Activated T-helper 1 cell treated with Interleukin-2 at 50 U/mL for 16 hours (primary cell): ENCODE measurements around the gene ANO7.

Experiments
- DNase-seq: peaks from one replicate; pipeline ENCODE4 v3.0.0-alpha.2; 2020; ENCODE audit warnings: low read depth

ANO7 gene, protein sequence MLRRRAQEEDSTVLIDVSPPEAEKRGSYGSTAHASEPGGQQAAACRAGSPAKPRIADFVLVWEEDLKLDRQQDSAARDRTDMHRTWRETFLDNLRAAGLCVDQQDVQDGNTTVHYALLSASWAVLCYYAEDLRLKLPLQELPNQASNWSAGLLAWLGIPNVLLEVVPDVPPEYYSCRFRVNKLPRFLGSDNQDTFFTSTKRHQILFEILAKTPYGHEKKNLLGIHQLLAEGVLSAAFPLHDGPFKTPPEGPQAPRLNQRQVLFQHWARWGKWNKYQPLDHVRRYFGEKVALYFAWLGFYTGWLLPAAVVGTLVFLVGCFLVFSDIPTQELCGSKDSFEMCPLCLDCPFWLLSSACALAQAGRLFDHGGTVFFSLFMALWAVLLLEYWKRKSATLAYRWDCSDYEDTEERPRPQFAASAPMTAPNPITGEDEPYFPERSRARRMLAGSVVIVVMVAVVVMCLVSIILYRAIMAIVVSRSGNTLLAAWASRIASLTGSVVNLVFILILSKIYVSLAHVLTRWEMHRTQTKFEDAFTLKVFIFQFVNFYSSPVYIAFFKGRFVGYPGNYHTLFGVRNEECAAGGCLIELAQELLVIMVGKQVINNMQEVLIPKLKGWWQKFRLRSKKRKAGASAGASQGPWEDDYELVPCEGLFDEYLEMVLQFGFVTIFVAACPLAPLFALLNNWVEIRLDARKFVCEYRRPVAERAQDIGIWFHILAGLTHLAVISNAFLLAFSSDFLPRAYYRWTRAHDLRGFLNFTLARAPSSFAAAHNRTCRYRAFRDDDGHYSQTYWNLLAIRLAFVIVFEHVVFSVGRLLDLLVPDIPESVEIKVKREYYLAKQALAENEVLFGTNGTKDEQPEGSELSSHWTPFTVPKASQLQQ

DNA sequence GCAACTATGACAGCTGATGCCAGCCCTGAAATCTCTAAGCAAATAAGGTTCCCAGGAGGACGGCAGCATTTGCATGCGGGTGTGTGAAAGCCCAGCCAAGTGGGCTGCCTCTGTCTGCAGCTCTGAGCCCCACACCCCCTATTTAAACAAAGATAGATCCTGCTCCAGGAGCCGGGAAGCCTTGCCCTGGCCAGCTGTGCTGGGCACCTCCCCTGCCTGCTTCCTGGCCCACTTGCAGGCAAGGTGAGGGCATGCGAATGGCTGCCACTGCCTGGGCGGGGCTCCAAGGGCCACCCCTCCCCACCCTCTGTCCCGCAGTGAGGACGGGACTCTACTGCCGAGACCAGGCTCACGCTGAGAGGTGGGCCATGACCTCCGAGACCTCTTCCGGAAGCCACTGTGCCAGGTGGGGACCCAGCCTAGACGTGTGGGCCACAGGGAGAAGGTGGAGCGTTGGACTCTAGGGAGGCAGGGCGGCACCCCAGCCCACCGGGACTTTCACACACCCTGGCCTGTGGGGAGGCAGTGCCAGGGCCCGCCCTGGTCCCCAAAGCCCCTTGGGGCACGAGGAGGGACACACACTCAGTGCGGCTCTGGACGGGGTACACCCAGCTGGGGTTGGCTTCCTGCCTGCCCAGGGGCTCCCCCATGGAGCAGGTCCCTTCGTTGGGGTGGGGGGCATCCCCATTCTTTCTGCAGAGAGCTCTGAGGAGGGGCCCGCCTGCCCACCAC lies at the start of gene ANO7:
Gene ANO7, plus strand, starts transcription at position 317 of the 732 bp plus-strand sequence. CDS start 1,387 bp downstream, outside the sequence.
- DNase-seq = no peak

DNA sequence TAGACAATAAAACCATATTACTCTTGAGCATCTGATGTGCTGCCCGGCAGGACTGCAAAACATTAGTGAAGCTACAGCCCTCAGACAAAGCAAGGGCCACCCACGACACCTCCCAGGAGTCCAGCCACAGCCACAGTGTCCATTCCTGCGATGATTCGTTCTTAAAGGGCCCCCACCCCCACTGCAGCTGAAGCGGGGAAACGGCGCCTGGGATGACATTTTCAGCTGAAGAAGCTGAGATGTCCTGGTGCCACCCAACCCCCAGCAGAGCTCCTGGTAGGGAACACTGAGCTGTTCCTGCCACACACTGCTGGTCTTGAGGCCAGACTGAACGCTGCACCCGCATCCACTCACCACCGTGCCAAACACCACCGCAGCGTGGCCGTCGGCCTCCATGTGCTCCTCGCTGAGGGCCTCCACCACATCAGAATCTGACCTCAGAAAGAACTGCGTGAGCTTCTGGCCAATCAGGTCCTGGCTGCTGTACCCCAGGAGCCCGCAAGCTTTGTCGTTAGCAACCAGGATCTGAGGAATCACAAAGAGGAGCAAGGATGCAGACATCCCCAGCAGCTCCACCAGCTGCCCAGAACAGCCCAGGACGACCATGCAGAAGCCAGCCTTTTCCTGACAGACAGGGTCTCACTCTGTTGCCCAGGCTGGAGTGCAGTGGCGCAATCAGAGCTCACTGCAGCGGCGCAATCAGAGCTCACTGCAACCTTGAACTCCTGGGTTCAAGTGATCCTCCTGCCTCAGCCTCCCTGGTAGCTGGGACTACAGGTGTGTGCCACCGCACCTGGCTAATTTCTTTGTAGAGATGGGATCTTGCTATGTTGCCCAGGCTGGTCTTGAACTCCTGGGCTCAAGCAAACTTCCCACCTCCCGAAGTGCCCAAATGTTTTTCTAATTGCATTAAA lies 48.7 kb upstream of the ANO7 start:
- no peak for DNase-seq

DNA sequence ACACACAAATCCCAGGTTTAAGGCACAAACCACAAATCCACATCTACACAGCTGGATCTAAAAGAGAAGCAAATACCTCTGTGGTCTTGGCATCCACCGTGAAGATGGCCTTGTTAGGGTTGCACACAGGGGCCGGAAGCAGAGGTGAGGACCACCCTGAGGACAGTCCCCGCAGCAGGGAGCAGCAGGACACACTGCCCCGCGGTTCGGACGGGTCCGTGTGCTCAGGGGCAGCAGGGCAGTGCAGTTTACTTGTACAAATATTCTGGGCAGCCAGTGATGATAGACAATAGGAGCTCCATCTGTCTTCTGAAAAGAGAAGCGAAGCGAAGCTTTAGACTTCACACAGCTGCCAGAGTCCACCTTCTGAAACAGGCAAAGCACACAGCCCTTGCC lies 48.0 kb upstream of the ANO7 start:
- no peak for DNase-seq

DNA sequence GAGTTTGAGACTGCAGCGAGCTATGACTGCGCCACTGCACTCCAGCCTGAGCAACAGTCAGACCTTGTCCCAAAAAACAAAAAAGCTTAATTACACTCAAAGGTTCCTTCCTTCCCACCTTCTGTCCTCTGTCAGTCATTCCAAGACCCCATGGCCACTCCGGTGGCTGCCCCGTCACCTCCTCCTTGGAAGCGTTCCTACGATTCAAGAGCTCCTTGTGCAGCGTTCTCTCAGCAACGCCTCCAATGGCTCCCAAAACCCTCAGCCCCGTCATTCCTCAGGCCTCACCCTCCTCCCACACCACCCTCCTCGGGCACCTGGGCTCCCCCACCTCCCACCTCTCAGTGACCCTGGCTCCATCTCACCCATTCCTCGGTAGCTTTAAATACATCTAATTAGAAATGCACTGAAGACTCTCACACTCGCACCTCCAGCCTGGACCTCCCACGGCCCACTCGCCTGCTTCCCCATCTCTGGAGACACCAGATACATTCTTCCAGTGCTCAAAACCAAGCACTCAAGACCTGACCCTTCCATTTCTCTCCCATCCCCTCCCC lies 47.2 kb upstream of the ANO7 start:
- no peak for DNase-seq

DNA sequence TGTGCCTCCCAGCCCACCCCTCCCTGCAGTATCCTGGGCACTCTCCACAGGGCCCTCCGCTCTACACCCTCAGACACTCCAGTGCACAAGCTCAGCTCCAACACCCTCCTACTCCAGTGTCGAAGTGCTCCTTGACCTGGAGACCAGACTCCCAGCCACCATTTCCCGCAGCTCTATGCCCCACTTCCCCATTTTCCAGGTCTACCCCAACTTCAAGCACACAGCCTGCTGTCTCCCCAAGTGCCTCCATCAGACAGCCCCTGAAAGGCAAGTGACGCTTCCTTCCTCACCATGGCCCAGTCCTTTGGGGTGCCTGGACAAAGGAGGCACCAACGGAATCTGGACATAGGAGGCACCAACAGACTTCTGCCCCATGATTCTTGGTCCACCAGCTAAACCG lies 46.4 kb upstream of the ANO7 start:
- no peak for DNase-seq

DNA sequence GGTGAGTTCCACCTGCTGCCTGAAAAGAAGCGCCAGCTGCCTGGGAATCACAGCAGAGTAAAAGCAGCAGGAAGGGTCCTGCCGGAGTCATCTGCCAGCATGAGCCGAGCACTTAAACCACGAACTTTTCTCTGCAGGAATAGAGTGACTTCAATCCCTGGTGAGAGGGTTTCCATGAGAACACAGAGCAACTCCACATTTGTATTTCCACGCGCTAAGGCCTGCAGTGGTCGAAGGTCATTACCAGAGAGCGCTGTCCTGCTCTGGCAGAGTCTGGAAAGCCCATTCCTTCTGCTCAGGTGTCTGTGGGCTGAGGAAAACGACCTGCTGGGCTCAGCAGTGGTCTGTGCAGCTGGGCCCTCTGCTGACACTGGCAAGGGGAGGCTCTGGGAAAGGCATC lies 45.9 kb upstream of the ANO7 start:
- no peak for DNase-seq

DNA sequence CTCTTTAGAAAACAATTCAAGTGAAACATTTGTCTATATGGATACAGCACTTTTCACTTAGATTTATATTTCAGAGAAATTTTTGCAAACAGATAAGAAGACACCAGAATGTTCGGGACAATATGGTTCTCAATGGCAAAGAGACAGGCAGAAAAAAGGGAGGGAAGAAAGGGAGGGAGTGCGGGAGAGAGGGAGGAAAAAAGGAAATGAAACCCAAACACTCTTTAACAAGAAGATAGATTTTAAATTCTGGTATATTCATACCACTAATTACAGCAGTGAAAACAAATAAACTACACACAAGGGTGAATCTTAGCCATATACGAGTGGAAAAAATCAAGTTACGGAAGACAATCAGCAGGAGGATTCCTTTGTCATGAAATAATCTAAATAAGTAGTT lies 42.2 kb upstream of the ANO7 start:
- no peak for DNase-seq

DNA sequence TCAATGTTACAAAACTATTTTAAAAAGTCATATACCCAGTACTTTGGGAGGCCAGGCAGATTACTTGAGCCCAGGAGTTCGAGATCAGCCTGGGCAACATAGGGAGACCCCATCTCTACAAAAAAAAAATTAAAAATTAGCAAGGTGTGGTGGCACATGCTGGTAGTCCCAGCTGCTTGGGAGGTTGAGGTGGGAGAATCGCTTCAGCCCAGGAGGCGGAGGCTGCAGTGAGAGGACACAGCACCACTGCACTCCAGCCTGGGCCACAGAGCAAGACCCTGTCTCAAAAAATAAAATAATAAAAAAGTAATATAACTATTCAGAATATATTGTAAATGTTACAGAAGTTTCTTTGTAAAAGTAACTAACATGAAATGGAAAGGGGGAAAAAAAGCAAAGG lies 41.1 kb upstream of the ANO7 start:
- DNase-seq = no peak

DNA sequence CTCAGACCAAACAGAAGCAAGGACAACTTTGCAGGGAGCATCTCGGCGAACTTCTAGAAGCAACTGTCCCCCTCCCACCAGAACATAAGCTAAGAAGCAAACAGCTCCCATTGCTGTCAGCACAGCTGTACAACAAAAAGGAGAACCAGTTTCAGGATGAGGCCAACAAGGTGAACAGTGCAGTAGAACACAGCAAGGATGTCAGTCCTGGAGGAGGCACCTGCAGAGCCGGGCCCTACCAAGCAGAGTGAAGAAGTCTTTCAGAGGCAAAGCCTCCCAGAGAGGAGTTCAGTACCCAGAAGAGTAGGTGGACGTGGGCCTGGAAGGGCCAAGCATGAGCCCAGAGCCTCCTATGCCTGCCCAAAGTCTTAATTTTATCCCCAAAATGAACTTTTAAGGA lies 40.2 kb upstream of the ANO7 start:
- DNase-seq = no peak

DNA sequence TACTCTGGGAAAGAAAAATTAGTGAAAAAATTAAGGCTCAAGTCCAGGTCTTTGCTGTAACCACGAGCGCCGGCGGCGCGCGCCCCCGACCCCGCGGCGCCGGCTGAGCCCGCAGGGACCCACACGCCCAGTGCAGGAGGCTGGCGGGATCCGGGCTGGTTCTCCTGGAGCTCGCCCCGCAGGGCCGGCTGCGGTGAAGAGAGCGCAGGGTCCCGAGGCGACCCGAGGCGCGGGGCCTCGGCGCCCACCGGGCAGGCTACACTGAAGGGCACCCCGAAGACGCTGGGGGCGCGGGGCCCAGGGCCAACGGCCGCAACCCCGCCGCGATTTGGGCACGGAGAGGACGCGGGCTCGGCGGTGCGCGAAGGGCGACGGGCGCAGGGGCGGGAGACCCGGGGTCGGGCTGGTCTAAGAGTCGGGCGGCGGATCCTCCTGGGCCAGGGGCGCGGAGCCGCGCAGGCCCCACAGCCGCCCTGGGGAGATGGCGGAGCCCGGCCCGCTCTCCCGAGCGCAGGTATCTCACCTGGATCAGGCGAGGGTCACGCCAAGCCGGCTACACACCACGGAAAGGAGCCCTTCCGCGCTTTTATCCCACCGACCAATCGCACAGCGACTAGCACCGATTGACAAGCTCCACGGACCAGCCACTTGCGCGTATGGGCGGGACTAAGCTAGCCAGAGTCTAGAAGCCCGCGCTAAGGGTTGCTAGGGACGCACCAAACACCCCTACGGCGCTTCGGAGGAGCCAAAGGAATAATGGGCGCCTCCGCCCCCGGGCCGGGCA lies 39.4 kb upstream of the ANO7 start, which contains the start of gene PASK:
Gene PASK, minus strand, starts transcription at position 582 of the 784 bp plus-strand sequence. CDS start 6,440 bp downstream, outside the sequence.
- DNase-seq = peak; percentile 84

DNA sequence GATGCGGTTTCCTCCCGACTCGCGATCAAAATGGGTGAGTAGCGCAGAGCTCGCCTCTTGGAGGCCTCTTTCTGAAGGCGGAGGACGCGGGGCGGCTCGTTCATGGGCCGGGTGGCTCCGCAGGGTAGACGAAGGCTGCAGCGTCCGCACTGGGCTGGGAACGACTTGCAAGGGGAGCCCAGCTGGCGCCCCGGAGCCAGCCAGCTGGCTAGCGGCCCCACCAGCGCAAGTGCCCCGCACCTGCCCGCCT lies 38.9 kb upstream of the ANO7 start:
- DNase-seq = no peak

DNA sequence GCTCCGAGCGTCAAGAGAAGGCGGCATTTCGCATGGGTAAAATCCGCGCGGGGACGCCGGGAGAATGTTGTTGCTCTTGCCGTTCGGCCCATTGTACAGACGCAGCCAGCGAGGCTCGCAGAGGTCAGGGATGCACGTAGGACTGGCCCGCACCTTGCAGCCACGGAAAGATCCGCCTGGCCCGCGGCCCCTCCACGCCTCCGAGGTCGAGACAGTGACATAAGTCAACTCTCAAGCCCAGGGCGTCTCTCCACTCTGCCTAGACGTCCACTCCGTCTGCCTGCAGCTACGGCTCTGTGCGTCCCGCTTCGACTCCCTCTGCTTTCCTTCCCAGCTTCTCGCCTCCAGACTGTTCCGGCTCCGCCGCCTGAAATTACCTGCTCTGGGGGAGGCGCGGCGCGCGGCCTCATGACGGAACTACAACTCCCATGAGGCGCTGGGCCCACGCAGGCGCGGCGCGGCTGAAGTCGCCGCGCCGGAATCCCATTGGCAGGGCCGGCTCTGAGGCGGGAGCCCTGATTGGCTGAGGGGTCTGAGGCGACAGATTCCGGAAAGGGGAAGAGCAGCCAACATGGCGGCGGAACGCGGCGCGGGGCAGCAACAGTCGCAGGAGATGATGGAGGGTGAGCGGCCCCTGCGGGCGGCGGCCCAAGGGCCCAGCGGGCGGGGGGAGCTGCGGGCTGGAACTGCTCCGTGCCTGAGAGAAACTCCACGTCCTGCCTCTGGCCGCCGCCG lies 38.4 kb upstream of the ANO7 start, which contains the start of gene PPP1R7:
Gene PPP1R7, plus strand, starts transcription at position 543 of the 735 bp plus-strand sequence. Its CDS starts 29 bp downstream, at position 572.
- peak; percentile 95 for DNase-seq

DNA sequence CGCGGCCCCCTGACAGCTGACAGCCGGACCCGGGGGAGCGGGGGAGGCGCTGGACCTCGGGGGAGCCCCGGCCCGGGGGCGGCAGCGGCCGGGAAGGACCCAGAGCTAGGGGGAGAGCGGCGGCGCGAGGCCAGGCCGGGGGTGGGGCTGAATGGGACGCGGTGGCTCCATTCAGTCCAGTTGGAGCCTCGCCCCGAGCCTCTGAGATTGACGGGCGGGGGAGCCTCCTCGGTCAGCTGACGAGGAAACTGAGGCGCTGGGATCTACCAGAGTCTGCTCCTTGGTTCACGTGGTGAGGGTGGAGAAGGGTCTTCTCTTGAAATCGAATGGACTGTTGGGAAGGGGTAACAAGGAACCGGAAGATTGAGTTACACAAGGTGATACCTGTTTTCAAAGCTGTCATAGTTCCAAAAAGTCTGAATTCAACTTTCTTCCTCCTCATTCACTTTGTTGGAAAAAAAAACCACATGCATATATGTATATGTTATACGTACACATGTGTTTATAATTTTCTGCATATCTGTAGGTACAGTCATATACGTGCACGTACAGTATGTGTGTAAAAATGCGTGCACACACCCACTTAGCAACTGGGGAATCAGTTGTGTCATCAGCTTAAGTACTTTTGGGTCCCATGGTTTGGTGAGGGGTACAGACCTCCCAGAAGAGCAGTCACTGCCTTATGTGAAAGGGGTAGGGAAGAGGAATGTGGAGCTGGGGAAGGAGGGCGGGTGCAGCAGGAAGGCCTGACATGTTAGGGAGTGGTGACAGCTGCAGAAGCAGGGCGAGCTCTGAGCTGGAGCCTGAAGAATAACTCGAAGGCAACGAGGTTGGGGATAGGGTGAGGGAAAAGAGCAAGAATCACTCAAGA lies 37.6 kb upstream of the ANO7 start:
- DNase-seq = no peak

DNA sequence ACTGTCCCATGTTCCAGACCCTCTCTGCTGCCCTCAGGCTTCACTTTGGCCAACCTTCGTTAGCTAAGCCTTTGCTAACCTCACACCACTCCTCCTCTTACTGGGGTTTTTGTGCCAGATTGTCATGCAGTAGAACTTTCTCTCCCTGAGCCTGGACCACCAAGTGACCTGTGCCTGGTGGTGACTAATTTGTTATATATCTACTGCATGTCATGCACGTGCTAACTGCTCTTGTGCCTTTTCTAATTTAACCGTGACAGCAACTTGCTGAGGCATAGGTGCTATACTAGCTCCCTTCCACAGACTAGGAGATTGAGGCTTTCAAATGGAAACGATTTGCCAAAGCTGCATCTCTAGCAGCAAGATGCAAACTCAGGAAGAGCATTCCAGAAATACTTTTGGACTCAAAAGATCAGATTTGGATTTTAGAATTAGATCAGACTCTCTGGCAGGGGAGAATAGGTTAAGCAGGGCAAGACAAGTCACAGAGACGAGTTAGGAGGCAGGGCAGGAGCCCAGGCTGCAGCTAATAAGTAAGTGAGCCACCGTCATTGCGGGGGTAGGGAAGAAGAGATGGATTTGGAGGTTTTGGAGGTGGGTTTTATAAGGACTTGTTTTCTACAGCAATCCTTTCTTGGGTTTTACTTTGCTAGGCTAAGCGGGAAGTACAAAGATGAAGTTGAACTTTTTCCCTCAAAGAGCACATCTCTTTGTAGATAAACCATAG lies 36.4 kb upstream of the ANO7 start:
- no peak for DNase-seq

DNA sequence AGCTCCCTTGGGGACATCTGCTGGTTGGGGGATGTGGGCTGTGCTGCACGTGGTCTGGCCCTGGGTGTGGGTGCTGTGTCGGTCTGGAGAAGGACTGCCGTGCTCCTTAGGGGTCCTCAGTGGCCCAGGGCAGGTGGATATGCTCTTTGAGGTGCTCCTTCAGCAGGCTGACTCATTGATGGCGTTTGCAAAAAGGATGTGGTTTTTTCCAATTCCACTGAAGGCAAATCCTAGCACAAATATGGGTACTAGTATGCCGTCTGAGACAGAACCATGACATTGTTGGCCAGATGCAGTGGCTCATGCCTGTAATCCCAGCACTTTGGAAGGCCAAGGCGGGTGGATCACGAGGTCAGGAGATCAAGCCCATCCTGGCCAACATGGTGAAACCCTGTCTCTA lies 34.9 kb upstream of the ANO7 start:
- DNase-seq = no peak

DNA sequence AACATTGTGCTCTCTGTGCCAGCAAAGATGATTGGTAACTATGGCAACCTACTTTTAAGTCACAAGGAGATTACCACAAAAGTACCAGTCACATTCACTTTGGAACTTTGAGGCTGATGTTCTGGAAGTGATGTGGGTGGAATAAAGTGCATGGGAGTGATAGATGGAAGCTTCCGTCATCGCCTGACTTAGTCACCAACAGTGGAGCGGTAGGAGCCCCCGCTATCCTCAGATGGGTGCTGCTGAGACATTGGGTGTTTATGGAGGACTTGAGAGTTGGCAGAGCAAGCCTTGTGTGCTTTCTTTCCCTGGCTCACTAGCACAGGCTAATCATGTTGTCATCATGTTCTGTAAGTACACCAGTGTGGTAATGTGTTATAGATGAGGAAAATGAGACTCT lies 33.6 kb upstream of the ANO7 start:
- no peak for DNase-seq

DNA sequence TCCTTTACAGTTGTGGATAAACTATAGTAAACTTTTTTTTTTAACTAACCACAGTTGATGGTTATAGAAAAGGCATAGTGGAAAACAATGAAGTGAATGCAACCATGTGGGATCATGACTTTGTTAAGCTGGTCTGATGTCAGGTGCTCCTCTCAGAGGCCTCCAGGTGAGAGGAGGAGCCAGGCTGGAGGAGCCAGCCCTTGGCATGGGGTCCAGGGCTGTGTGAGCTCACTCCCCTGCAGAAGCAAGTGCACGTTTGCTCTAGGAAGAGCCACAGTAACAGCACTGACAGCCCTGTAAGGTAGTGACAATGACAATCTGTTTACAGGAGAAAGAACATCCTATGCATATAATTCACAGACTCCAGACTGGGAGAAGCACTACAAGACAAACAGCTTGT lies 32.5 kb upstream of the ANO7 start:
- DNase-seq = no peak

DNA sequence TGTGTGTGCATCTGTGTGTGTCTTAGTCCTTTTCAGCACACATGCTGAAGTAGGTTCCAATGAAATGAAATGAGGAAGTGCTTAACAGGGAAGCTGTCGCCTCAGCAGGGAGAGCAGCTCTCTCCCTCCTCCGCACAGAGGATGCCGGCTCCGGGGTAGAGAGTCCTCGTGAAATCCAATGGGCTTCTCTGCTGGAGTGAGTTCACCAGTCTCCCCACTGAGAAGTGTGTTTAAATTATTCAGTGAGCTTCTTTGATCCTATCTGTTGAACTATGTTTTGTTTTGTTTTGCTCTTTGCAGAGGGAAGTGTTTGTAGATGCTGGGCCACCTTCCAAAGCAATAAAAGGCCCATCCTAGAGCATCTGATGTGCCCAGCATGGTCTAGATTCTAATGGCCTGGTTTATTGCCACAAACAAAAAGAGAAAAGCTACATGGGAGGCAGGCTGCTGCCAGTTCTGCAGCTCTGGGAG lies 31.5 kb upstream of the ANO7 start:
- no peak for DNase-seq
